Thoracic aorta (tissue), 2 donors: Measurements from ENCODE around the gene KRAS. TPM values are rescaled to one million over a fixed set of nuclear protein-coding genes. Genes with fewer than 3 reads are reported as not detected.

Experiments
- ATAC-seq: fragments of 150-250 bp; one replicate; pipeline ENCODE4 v1.8.0; 2017; ENCODE audit warnings: low read depth; ENCODE audit not compliant: insufficient number of reproducible peaks, low FRiP score
- DNase-seq: peaks from one replicate; pipeline ENCODE4 v3.0.0-alpha.2; 2020; ENCODE audit warnings: low spot score
- H3K27ac ChIP-seq, 2 donors: fragments of 200-600 bp; sonication (generic); 1 replicate in 1 of 2; 2 replicates in 1 of 2; pipeline ENCODE4 v1.5.1; 2016; ENCODE audit warnings: mild to moderate bottlenecking in 2 of 2, moderate library complexity in 2 of 2
- H3K27me3 ChIP-seq: fragments of 200-600 bp; sonication (generic); replicated peaks from 2 replicates; pipeline ENCODE4 v1.6.0; 2016; ENCODE audit warnings: mild to moderate bottlenecking; ENCODE audit not compliant: insufficient read depth
- H3K36me3 ChIP-seq: fragments of 200-600 bp; sonication (generic); one replicate; pipeline ENCODE4 v1.5.1; 2016
- H3K4me1 ChIP-seq, 2 donors: fragments of 200-600 bp; sonication (generic); 1 replicate in 1 of 2; 2 replicates in 1 of 2; pipeline versions ENCODE4 v1.5.1 to v1.6.0; 2016; ENCODE audit warnings: low read depth in 2 of 2, mild to moderate bottlenecking in 1 of 2; ENCODE audit not compliant: control insufficient read depth in 1 of 2
- H3K4me3 ChIP-seq: fragments of 200-600 bp; sonication (generic); 2 replicates; pipeline ENCODE4 v1.5.1; 2016; ENCODE audit warnings: mild to moderate bottlenecking
- H3K9me3 ChIP-seq: fragments of 200-600 bp; sonication (generic); 2 replicates; pipeline ENCODE4 v1.5.1; 2016
- total RNA-seq, 2 donors: library from RNA; depleted of rRNA; stranded (reverse); fragments of >200 nt; gene quantifications; one replicate each; pipeline versions ENCODE4 v1.1.0 to v1.2.3, GENCODE V29; 2016
- TF ChIP-seq, protein P1 (sequence below): fragments of 200-600 bp; sonication (generic); IDR thresholded peaks from one replicate; pipeline ENCODE4 v1.5.1; 2019; ENCODE audit warnings: antibody characterized with exemption

The KRAS gene
- total RNA-seq, 2 donors from 2014 or later, result 16.2 to 19.0 TPM

DNA sequence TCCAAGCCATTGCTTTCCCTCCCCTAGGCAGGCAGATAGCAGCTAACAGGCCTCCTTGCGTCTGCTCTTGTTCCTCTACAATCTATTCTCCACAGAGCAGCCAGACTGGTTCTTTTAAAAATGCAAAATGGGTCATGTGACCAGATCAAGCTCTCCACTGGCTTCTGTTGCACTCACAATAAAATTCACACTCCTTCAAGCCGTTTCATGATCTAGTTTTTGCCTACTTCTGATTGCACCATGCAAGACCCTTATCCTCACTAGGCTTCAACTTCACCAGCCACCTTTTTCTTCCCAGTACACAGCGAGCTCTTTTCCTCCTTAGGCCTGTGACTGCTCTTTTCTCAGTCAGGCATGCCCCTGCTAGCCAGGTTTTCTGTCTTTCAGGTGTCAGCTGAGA lies 6.1 kb upstream of the KRAS start:
- Histone ChIP-seq H3K36me3 (no peaks in the 10 kb centered on the region), H3K4me3 (no peak overlapping the region), H3K27ac (no peak overlapping the region), H3K27me3 (no peaks in the 10 kb centered on the region), H3K4me1 (peaks cover 0 to under 1% of the 10 kb centered on the region in 2 donors), H3K9me3 (no peaks in the 10 kb centered on the region)
- TF ChIP-seq, protein P1, sequence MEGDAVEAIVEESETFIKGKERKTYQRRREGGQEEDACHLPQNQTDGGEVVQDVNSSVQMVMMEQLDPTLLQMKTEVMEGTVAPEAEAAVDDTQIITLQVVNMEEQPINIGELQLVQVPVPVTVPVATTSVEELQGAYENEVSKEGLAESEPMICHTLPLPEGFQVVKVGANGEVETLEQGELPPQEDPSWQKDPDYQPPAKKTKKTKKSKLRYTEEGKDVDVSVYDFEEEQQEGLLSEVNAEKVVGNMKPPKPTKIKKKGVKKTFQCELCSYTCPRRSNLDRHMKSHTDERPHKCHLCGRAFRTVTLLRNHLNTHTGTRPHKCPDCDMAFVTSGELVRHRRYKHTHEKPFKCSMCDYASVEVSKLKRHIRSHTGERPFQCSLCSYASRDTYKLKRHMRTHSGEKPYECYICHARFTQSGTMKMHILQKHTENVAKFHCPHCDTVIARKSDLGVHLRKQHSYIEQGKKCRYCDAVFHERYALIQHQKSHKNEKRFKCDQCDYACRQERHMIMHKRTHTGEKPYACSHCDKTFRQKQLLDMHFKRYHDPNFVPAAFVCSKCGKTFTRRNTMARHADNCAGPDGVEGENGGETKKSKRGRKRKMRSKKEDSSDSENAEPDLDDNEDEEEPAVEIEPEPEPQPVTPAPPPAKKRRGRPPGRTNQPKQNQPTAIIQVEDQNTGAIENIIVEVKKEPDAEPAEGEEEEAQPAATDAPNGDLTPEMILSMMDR, result no peak
- ATAC-seq (no peak), DNase-seq (no peak)

DNA sequence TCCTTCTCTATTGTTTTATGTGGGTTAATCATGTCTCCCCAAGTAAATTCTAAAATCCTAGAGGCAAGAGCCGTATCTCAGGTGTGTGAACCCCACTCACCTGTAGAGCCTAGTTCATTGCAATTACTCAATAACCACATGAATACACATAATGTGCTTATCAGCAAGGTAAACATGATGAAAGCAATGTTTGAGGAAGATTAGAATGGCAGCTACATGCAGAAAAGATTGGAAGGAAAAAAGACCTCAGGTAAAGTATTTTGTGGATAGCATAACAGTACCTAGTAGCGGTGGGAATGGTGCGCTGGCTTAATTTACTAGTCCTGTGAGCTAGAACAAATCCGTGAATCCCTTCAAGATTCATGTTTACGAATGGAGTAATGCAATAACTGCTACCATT lies 5.3 kb upstream of the KRAS start:
- DNase-seq, result no peak
- Histone ChIP-seq H3K4me3 (no peak overlapping the region), H3K27ac (no peak overlapping the region), H3K9me3 (no peaks in the 10 kb centered on the region), H3K36me3 (no peaks in the 10 kb centered on the region), H3K27me3 (no peaks in the 10 kb centered on the region), H3K4me1 (peaks cover 0 to 5% of the 10 kb centered on the region in 2 donors)
- TF ChIP-seq, protein P1, result no peak
- no peak for ATAC-seq

DNA sequence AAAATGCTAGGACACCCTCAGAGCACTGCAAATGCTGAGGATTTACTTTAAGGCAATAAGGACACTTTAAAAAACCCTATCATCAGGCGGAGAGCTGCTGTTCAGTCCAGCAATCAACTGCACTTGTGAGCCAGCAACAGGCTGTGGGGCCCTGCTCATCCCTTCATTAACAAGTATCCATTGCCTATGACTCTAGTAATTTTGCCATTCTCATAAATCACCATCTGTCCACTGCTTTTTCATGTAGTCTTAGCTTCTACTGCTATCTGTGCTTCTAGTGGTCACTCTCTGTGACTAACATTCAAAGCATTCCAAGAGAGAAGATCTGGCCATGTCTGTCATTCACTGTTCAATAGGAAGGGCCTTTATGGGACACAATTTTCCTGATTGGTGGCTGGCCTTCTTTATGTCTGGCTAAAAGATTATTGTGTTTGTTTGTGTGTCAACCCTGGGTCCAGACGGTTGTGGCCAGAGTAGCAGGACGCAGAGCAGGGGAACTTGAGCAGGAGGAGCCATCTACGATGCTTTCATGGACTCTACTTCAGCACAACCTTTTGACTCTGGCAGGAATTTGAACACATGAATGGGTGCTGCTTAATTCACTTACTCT lies 3.6 kb upstream of the KRAS start:
- no peak for DNase-seq
- Histone ChIP-seq H3K27me3 (no peaks in the 10 kb centered on the region), H3K9me3 (no peaks in the 10 kb centered on the region), H3K27ac (no peak overlapping the region), H3K4me1 (peaks cover 0 to 10% of the 10 kb centered on the region in 2 donors), H3K4me3 (no peak overlapping the region), H3K36me3 (no peaks in the 10 kb centered on the region)
- ATAC-seq, result no peak
- TF ChIP-seq, protein P1, result no peak

DNA sequence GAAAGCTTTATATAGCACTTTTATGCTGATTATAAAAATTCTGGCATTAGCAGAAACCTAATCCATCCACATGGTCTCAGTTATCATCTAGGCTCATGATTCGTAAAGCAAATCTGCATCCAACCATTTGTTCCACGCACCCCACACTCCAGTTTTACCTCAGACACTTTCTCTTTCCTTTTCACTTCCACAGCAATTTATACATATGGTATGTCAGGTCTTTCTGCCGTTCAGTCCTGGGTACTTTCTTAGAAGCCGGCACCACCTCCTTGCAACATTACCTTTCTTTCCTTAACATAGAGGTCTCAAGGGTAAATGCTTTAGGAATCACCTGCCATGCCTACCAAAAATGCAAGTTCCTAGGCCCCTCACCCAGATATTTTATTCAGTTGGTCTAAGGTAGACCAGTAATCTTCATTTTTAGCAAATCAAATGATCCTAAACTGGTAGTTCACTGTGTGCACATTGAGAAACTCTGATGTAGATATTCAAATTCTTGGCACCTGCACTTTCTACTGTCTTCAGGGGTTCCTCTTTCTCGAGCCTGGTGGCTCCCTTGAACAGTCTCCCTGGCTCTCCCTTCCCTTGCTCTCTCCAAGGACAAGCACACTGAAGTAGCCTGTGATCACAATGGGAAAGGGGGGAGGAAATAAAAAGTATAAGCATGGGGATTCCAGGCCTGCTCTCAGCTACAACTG lies 2.8 kb upstream of the KRAS start:
- Histone ChIP-seq H3K36me3 (no peaks in the 10 kb centered on the region), H3K4me3 (no peak overlapping the region), H3K27ac (no peak overlapping the region), H3K27me3 (no peaks in the 10 kb centered on the region), H3K4me1 (peaks cover 7 to 19% of the 10 kb centered on the region in 2 donors), H3K9me3 (no peaks in the 10 kb centered on the region)
- TF ChIP-seq, protein P1, result no peak
- ATAC-seq (no peak), DNase-seq (no peak)

DNA sequence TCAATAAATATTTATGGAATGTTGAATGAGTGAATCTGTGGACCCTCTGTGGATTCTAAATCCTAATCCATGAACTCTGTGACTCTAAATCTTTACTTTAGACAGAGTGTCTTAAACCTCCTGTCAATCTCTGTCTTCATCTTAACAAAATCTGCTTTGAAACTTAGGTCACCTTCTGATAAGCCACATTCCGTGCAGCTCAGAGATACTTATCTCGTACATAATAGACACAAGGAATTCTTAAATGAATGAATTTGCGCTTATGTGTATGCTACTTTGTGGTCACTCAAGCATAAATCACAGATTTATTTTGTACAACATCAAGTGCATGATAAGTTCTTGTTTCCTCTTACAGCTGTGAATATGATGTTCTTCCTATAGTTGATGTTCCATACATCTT lies 2.2 kb upstream of the KRAS start:
- peaks cover 7 to 21% of the 10 kb centered on the region in 2 donors for H3K4me1 ChIP-seq
- no peaks in the 10 kb centered on the region for H3K36me3 ChIP-seq
- no peak overlapping the region for H3K27ac ChIP-seq
- H3K4me3 ChIP-seq, result no peak overlapping the region
- no peaks in the 10 kb centered on the region for H3K9me3 ChIP-seq
- TF ChIP-seq, protein P1, result no peak
- ATAC-seq, result no peak
- H3K27me3 ChIP-seq, result no peaks in the 10 kb centered on the region
- DNase-seq, result no peak
